IMR-90 (cell line): ENCODE results near the gene LFNG. TPM values are rescaled to one million over a fixed set of nuclear protein-coding genes. Genes with fewer than 3 reads are reported as not detected.

ENCODE experiments used
- ATAC-seq: fragments of 200-7000 bp; cut with Tn5 transposase; 2 replicates; pipeline ENCODE4 v1.9.1; 2020; ENCODE audit warnings: low read depth, mild to moderate bottlenecking, moderate library complexity
- BruUV-seq: library from RNA; stranded (reverse); fragments of 400-500 nt; replicated peaks from 2 replicates; lab custom pipeline; 2021; lab: Mats Ljungman, UMichigan
- CTCF ChIA-PET: fragments of 300-600 bp; formaldehyde crosslinking; extraction: SDS; loops from one replicate; lab custom pipeline; 2021; ENCODE audit warnings: antibody characterized with exemption; lab: Yijun Ruan, JAX
- POLR2A ChIA-PET: fragments of 300-600 bp; sonication (Branson Sonifier 250); formaldehyde crosslinking; loops from one replicate; lab custom pipeline; 2022; ENCODE audit warnings: antibody characterized with exemption; ENCODE audit not compliant: unreplicated experiment; lab: Charles Lee
- DNase-seq: peaks from one replicate; pipeline ENCODE4 v3.0.0; 2013
- H2AFZ ChIP-seq: replicated peaks from 2 replicates; pipeline ENCODE3; 2013; ENCODE audit warnings: low read length, mild to moderate bottlenecking; ENCODE audit not compliant: poor library complexity
- H2AK5ac ChIP-seq: 2 replicates; pipeline ENCODE4 v1.6.1; 2013; ENCODE audit warnings: low read depth, low read length, inconsistent platforms
- H2AK9ac ChIP-seq: replicated peaks from 2 replicates; pipeline ENCODE3; 2013; ENCODE audit warnings: mild to moderate bottlenecking, low read depth, low read length, moderate library complexity; ENCODE audit not compliant: poor library complexity
- H2BK120ac ChIP-seq: 2 replicates; pipeline ENCODE4 v1.6.1; 2013; ENCODE audit warnings: low read depth, low read length, inconsistent platforms
- H2BK15ac ChIP-seq: 3 replicates; pipeline ENCODE4 v1.6.1; 2013; ENCODE audit warnings: low read depth, low read length, inconsistent platforms
- H2BK20ac ChIP-seq: 2 replicates; pipeline ENCODE4 v1.6.1; 2013; ENCODE audit warnings: low read depth, mild to moderate bottlenecking, inconsistent platforms, low read length, moderate library complexity
- H2BK5ac ChIP-seq: 2 replicates; pipeline ENCODE4 v1.6.1; 2013; ENCODE audit warnings: mild to moderate bottlenecking, low read depth, low read length, inconsistent platforms; ENCODE audit not compliant: poor library complexity, severe bottlenecking
- H3K14ac ChIP-seq: replicated peaks from 2 replicates; pipeline ENCODE4 v1.6.1; 2013; ENCODE audit warnings: low read depth, low read length, inconsistent platforms
- H3K18ac ChIP-seq: 2 replicates; pipeline ENCODE4 v1.6.1; 2013; ENCODE audit warnings: low read depth, low read length, control low read depth
- H3K23ac ChIP-seq: 2 replicates; pipeline ENCODE4 v1.6.1; 2013; ENCODE audit warnings: low read depth, low read length, inconsistent platforms
- H3K27ac ChIP-seq: 2 replicates; pipeline ENCODE4 v1.5.1; 2013; ENCODE audit warnings: mild to moderate bottlenecking, control low read depth, low read length; ENCODE audit not compliant: insufficient read depth
- H3K27me3 ChIP-seq: 2 replicates; pipeline ENCODE4 v1.6.1; 2013; ENCODE audit warnings: low read length; ENCODE audit not compliant: control insufficient read depth, insufficient read depth
- H3K36me3 ChIP-seq: 2 replicates; pipeline ENCODE4 v1.6.1; 2013; ENCODE audit warnings: low read length, mixed read lengths; ENCODE audit not compliant: control insufficient read depth, insufficient read depth
- H3K4ac ChIP-seq: 2 replicates; pipeline ENCODE4 v1.6.1; 2013; ENCODE audit warnings: low read depth, low read length, inconsistent platforms
- H3K4me1 ChIP-seq: 2 replicates; pipeline ENCODE4 v1.6.1; 2013; ENCODE audit warnings: low read length, mixed read lengths; ENCODE audit not compliant: control insufficient read depth, insufficient read depth
- H3K4me2 ChIP-seq: 2 replicates; pipeline ENCODE4 v1.6.1; 2013; ENCODE audit warnings: low read depth, mild to moderate bottlenecking, control low read depth, low read length, moderate library complexity
- H3K4me3 ChIP-seq: 2 replicates; pipeline ENCODE4 v1.5.1; 2013; ENCODE audit warnings: low read depth, mild to moderate bottlenecking, control low read depth, low read length, moderate library complexity; ENCODE audit not compliant: insufficient read depth
- H3K56ac ChIP-seq: 2 replicates; pipeline ENCODE4 v1.6.1; 2013; ENCODE audit warnings: low read length, inconsistent platforms; ENCODE audit not compliant: insufficient read depth; ENCODE audit errors: extremely low read depth
- H3K79me1 ChIP-seq, 2 experiments: 2 replicates each; pipeline ENCODE4 v1.6.1; 2013; ENCODE audit warnings: low read length in 2 of 2, inconsistent platforms in 1 of 2, low read depth in 1 of 2
- H3K9ac ChIP-seq: 2 replicates; pipeline ENCODE4 v1.6.1; 2013; ENCODE audit warnings: low read depth, low read length, control low read depth
- H3K9me1 ChIP-seq: 2 replicates; pipeline ENCODE4 v1.6.1; 2013; ENCODE audit warnings: low read length, inconsistent platforms; ENCODE audit not compliant: insufficient read depth
- H3K9me3 ChIP-seq: 2 replicates; pipeline ENCODE4 v1.6.1; 2013; ENCODE audit warnings: low read length; ENCODE audit not compliant: control insufficient read depth, insufficient read depth
- H4K20me1 ChIP-seq: 2 replicates; pipeline ENCODE4 v1.6.1; 2013; ENCODE audit warnings: low read length, inconsistent platforms; ENCODE audit not compliant: insufficient read depth
- H4K5ac ChIP-seq: 2 replicates; pipeline ENCODE4 v1.6.1; 2013; ENCODE audit warnings: mild to moderate bottlenecking, low read depth, low read length, control low read depth
- H4K8ac ChIP-seq, 2 experiments: 2 replicates each; pipeline ENCODE4 v1.6.1; 2013; ENCODE audit warnings: low read depth in 2 of 2, low read length in 2 of 2, control low read depth in 1 of 2, inconsistent platforms in 1 of 2
- H4K91ac ChIP-seq: 2 replicates; pipeline ENCODE4 v1.6.1; 2013; ENCODE audit warnings: low read depth, low read length, inconsistent platforms; ENCODE audit not compliant: insufficient read depth
- BHLHE40 ChIP-seq: fragments of 150-350 bp; IDR thresholded peaks from 2 replicates; pipeline ENCODE4 v1.6.1; 2016; ENCODE audit warnings: mild to moderate bottlenecking, low read depth, low read length
- CEBPB ChIP-seq: IDR thresholded peaks from 2 replicates; pipeline ENCODE4 v1.6.1; 2012; ENCODE audit warnings: low read depth, low read length, improper control_type of control experiment
- CHD1 ChIP-seq: IDR thresholded peaks from 2 replicates; pipeline ENCODE4 v1.6.1; 2012; ENCODE audit warnings: low read depth, low read length, improper control_type of control experiment
- ELK1 ChIP-seq: fragments of 150-350 bp; IDR thresholded peaks from 2 replicates; pipeline ENCODE4 v1.6.1; 2016; ENCODE audit warnings: low read depth, mild to moderate bottlenecking, low read length, moderate library complexity, borderline replicate concordance
- FOS ChIP-seq: fragments of 150-350 bp; IDR thresholded peaks from 2 replicates; pipeline ENCODE4 v1.6.1; 2016; ENCODE audit warnings: low read depth, low read length
- MAFK ChIP-seq: IDR thresholded peaks from 2 replicates; pipeline ENCODE4 v1.6.1; 2012; ENCODE audit warnings: low read depth, low read length, improper control_type of control experiment
- MAZ ChIP-seq: IDR thresholded peaks from 2 replicates; pipeline ENCODE4 v1.6.1; 2012; ENCODE audit warnings: low read depth, mild to moderate bottlenecking, low read length, improper control_type of control experiment, moderate library complexity, borderline replicate concordance
- MXI1 ChIP-seq: IDR thresholded peaks from 2 replicates; pipeline ENCODE4 v1.6.1; 2012; ENCODE audit warnings: low read depth, mild to moderate bottlenecking, low read length, moderate library complexity, borderline replicate concordance
- NFE2L2 ChIP-seq: fragments of 150-350 bp; IDR thresholded peaks from 2 replicates; pipeline ENCODE4 v1.6.1; 2016; ENCODE audit warnings: low read depth, mild to moderate bottlenecking, low read length
- POLR2A ChIP-seq: IDR thresholded peaks from 2 replicates; pipeline ENCODE4 v1.6.1; 2012; ENCODE audit warnings: mild to moderate bottlenecking, low read depth, low read length
- RAD21 ChIP-seq: IDR thresholded peaks from 2 replicates; pipeline ENCODE4 v1.6.1; 2012; ENCODE audit warnings: low read length, improper control_type of control experiment
- RCOR1 ChIP-seq: IDR thresholded peaks from 2 replicates; pipeline ENCODE4 v1.6.1; 2012; ENCODE audit warnings: mild to moderate bottlenecking, low read length, improper control_type of control experiment; ENCODE audit not compliant: insufficient replicate concordance
- RFX5 ChIP-seq: IDR thresholded peaks from 2 replicates; pipeline ENCODE4 v1.8.0; 2012; ENCODE audit warnings: low read depth, mild to moderate bottlenecking, low read length, moderate library complexity
- SMC3 ChIP-seq: fragments of 150-350 bp; IDR thresholded peaks from 2 replicates; pipeline ENCODE4 v1.6.1; 2016; ENCODE audit warnings: low read depth, mild to moderate bottlenecking, antibody characterized with exemption, low read length, moderate library complexity
- USF2 ChIP-seq: fragments of 150-350 bp; IDR thresholded peaks from 2 replicates; pipeline ENCODE4 v1.6.1; 2017; ENCODE audit warnings: mild to moderate bottlenecking, antibody characterized with exemption, low read length, low read depth
- WGBS, 2 experiments: methylation state at CpG; one replicate each; pipeline versions ENCODE4 v1.1.5 to v1.1.7; 2013; ENCODE audit warnings: missing lambda C conversion rate in 2 of 2; ENCODE audit not compliant: insufficient read length in 1 of 2; ENCODE audit errors: extremely low coverage in 2 of 2; 5-methylcytosine and 5-hydroxymethylcytosine counted together
- dilution Hi-C: fragments of 300-500 bp; cut with HindIII; formaldehyde crosslinking; loops from one replicate; pipeline ENCODE4 v1.14.3; 2018; ENCODE audit warnings: low sequenced_read_pairs; ENCODE audit not compliant: unreplicated experiment
- in situ Hi-C: fragments of 300-500 bp; cut with MboI; formaldehyde crosslinking; loops from 3 replicates; pipeline ENCODE4 v1.14.3; 2019; ENCODE audit warnings: low sequenced_read_pairs, inconsistent platforms, mixed read lengths
- intact Hi-C: fragments of 100-400 bp; cut with micrococcal nuclease; formaldehyde crosslinking; loops from 2 replicates; pipeline ENCODE4 v1.10.0; 2022
- polyA plus RNA-seq, 3 experiments: library from polyadenylated mRNA; depleted of rRNA; stranded (reverse); fragments of >200 nt; gene quantifications; 2 replicates each; pipeline ENCODE4 v1.2.3, GENCODE V29; 2012; ENCODE audit warnings: low replicate concordance in 1 of 3
- total RNA-seq: library from RNA; depleted of rRNA; stranded (reverse); fragments of >200 nt; gene quantifications from 2 replicates; pipeline ENCODE4 v1.2.3, GENCODE V29; 2012
- TF ChIP-seq, protein P1 (sequence below): conservative IDR thresholded peaks from 2 replicates; pipeline ENCODE4 v1.5.1; 2012; ENCODE audit warnings: mild to moderate bottlenecking, low read depth, low read length, improper control_type of control experiment

LFNG gene
- total and polyA plus RNA-seq, 2 of the 4 experiments (the other 2 are of a cell fraction): 1.8 to 5.1 TPM

DNA sequence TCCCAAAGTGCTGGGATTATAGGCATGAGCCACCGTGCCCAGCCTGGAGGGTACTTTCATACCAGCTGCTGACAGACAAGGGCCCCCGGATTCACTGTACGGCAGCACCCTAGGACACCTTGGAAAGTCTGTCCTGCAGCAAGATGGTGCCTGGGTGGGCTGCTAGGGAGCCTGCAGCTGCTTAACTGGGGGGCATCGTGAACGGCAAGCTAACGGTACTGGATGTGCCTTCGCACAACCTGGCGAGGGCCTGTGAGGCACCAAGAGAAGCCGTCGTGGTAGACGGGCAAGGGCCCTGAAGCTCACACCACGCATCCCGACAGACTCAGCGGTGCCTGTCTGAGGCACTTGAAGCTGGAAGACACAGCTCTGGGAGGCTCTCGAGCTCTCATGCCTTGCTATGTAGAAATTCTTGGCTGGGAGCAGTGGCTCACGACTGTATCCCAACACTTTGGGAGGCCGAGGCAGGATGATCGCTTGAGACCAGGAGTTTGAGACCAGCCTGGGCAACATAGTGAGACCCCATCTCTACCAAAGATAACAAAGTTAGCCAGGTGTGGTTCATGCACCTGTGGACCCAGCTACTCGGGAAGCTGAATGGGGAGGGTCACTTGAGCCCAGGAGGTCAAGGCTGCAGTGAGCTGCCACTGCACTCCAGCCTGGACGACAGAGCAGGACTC lies 26.3 kb downstream of the LFNG start:
- ChIA-PET CTCF (no interaction called here), POLR2A (no interaction called here)
- Histone ChIP-seq H4K20me1 (no peaks in the 10 kb centered on the region; the same call in none of the 2 replicates), H2BK20ac (no peak overlapping the region), H4K5ac (no peak overlapping the region), H3K4me2 (no peak overlapping the region), H4K91ac (no peak overlapping the region), H3K14ac (no peak overlapping the region), H4K8ac (no peak overlapping the region), H3K27ac (no peak overlapping the region), H2AK5ac (no peak overlapping the region), H3K56ac (no peak overlapping the region), H2BK120ac (no peak overlapping the region), H2AK9ac (no peak overlapping the region), H3K18ac (no peak overlapping the region), H2AFZ (no peak overlapping the region), H2BK5ac (no peak overlapping the region), H3K4me3 (no peak overlapping the region), H3K27me3 (no peaks in the 10 kb centered on the region), H3K4ac (no peak overlapping the region), H3K36me3 (peaks cover 49% of the 10 kb centered on the region), H3K23ac (no peak overlapping the region), H2BK15ac (no peak overlapping the region), H3K9ac (no peak overlapping the region), H3K9me1 (no peaks in the 10 kb centered on the region; the same call in 1 of the 2 replicates), H3K79me1 (peaks cover 0 to 5% of the 10 kb centered on the region in 2 experiments; a peak in 2 of 4 replicates), H3K9me3 (no peaks in the 10 kb centered on the region), H3K4me1 (no peaks in the 10 kb centered on the region)
- 95% methylated on average over 14 of the region's 20 CpGs; no CpG with 5 or more reads in 1 of the 2 experiments for WGBS, 2 experiments
- DNase-seq (no peak), ATAC-seq (no peak)
- intact Hi-C loops (no loop called here), dilution Hi-C loops (no loop called here), in situ Hi-C loops (no loop called here)
- no TSS peak for BruUV-seq
- TF ChIP-seq NFE2L2 (no peak), MAZ (no peak), RCOR1 (no peak), USF2 (no peak), ELK1 (no peak), RAD21 (no peak), MAFK (no peak), CEBPB (no peak), MXI1 (no peak), RFX5 (no peak), SMC3 (no peak), POLR2A (no peak), BHLHE40 (no peak), FOS (no peak), CHD1 (no peak)
- TF ChIP-seq, protein P1, sequence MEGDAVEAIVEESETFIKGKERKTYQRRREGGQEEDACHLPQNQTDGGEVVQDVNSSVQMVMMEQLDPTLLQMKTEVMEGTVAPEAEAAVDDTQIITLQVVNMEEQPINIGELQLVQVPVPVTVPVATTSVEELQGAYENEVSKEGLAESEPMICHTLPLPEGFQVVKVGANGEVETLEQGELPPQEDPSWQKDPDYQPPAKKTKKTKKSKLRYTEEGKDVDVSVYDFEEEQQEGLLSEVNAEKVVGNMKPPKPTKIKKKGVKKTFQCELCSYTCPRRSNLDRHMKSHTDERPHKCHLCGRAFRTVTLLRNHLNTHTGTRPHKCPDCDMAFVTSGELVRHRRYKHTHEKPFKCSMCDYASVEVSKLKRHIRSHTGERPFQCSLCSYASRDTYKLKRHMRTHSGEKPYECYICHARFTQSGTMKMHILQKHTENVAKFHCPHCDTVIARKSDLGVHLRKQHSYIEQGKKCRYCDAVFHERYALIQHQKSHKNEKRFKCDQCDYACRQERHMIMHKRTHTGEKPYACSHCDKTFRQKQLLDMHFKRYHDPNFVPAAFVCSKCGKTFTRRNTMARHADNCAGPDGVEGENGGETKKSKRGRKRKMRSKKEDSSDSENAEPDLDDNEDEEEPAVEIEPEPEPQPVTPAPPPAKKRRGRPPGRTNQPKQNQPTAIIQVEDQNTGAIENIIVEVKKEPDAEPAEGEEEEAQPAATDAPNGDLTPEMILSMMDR: no peak
